ENCODE data around the gene CERK.

CERK gene

DNA sequence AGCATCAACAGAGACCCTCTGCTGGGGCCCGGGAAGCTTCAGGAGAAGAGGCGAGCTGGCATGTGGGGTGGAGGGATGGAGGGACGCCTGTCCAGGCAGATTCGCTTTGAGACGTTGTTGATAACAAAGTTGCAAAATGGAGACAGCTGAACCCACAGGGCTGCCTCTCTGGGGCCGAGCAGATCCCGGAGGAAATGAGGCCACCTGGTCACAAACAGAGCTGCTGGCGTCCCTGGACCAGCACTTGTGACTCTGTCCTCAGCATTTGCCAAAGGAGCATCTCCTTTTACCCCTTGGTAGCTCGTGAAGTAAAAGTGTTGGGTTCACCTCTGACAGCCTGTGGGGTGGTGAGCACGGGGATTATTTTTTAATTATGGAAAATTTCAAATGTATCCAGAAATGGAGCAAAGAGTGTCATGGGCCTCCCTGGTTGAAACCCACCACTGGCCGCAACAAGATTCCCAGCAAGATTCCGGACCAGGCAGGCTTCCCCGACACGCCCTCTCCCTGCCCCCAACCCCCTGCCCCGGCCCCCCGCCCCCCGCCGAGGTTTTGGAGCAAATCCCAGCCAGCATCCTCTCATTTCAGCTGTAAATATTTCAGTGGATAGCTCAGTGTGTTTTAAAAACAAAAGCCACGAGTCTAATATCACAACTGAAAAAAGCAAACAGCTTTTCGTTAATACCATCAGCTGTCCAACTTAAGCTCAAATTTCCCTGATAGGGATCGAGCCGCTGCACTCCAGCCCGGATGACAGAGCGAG, 97.6 kb downstream of the CERK start:
- TF ChIP-seq BCL11A (tag by site-specific recombination; IDR thresholded peaks at IDR 0.05; ENCODE audit: low read depth) (no peak), KLF10 (tag by site-specific recombination; IDR thresholded peaks at IDR 0.05) (no peak), ZNF140 (tag by site-specific recombination; IDR thresholded peaks at IDR 0.05) (no peak), ZNF747 (tag by site-specific recombination; IDR thresholded peaks at IDR 0.05) (no peak), ZNF184 (tag by site-specific recombination; IDR thresholded peaks at IDR 0.05) (no peak), ZNF792 (tag by site-specific recombination; IDR thresholded peaks at IDR 0.05) (no peak), ZNF548 (tag by site-specific recombination; IDR thresholded peaks at IDR 0.05) (no peak), ZNF23 (tag by site-specific recombination; IDR thresholded peaks at IDR 0.05; ENCODE audit: borderline replicate concordance) (no peak)
- H3K4me1 ChIP-seq (ENCODE audit: control insufficient read depth, insufficient read depth, low read length), result no peaks in the 10 kb centered on the region
- peaks cover 0 to 6% of the 10 kb centered on the region in 2 experiments; a peak in 1 of 3 replicates for H3K36me3 ChIP-seq (ENCODE audit: control insufficient read depth in 2 of 2, insufficient read depth in 1 of 2, low read length in 2 of 2)
- ChIA-PET POLR2A (no interaction called here), CTCF (no interaction called here)
- no peak overlapping the region for H3K27ac ChIP-seq (ENCODE audit: extremely low read depth, low read depth, low read length)
- H3K9me3 ChIP-seq (ENCODE audit: control insufficient read depth, insufficient read depth, low read depth, low read length), result no peaks in the 10 kb centered on the region
- no peak overlapping the region for H3K4me3 ChIP-seq (ENCODE audit: low read depth, low read length)

DNA sequence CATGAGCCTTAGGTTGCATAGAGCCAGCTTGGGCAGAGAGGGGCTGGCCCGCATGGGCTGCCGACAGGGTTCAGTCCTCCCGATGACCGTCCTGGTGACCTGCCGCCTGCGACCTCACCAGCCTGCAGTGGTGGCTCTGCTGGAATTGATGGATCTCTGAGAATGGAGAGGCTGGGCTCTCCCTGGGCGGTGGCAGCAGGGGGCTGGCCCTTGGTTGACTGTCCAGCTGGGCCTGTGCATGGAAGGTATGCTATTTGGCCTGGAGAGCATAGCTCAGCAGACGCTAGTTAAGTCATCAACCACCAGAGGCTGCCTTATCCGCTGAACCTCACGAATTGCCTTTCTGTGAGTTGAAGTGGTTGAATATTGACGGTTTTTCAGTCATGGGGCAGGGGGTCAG, 98.2 kb downstream of the CERK start:
- H3K4me1 ChIP-seq (ENCODE audit: control insufficient read depth, insufficient read depth, low read length), result no peaks in the 10 kb centered on the region
- CTCF ChIA-PET, result no interaction called here
- POLR2A ChIA-PET, result no interaction called here
- no peaks in the 10 kb centered on the region for H3K9me3 ChIP-seq (ENCODE audit: control insufficient read depth, insufficient read depth, low read depth, low read length)
- no peak overlapping the region for H3K4me3 ChIP-seq (ENCODE audit: low read depth, low read length)
- H3K36me3 ChIP-seq (ENCODE audit: control insufficient read depth in 2 of 2, insufficient read depth in 1 of 2, low read length in 2 of 2), result peaks cover 0 to 6% of the 10 kb centered on the region in 2 experiments; a peak in 1 of 3 replicates
- no peak overlapping the region for H3K27ac ChIP-seq (ENCODE audit: extremely low read depth, low read depth, low read length)
- TF ChIP-seq, protein P1, sequence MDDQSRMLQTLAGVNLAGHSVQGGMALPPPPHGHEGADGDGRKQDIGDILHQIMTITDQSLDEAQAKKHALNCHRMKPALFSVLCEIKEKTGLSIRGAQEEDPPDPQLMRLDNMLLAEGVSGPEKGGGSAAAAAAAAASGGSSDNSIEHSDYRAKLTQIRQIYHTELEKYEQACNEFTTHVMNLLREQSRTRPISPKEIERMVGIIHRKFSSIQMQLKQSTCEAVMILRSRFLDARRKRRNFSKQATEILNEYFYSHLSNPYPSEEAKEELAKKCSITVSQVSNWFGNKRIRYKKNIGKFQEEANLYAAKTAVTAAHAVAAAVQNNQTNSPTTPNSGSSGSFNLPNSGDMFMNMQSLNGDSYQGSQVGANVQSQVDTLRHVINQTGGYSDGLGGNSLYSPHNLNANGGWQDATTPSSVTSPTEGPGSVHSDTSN (CRISPR knock-in tag; IDR thresholded peaks at IDR 0.05), result no peak
- TF ChIP-seq, protein P2, sequence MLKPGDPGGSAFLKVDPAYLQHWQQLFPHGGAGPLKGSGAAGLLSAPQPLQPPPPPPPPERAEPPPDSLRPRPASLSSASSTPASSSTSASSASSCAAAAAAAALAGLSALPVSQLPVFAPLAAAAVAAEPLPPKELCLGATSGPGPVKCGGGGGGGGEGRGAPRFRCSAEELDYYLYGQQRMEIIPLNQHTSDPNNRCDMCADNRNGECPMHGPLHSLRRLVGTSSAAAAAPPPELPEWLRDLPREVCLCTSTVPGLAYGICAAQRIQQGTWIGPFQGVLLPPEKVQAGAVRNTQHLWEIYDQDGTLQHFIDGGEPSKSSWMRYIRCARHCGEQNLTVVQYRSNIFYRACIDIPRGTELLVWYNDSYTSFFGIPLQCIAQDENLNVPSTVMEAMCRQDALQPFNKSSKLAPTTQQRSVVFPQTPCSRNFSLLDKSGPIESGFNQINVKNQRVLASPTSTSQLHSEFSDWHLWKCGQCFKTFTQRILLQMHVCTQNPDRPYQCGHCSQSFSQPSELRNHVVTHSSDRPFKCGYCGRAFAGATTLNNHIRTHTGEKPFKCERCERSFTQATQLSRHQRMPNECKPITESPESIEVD (tag by site-specific recombination; IDR thresholded peaks at IDR 0.05), result no peak
- TF ChIP-seq ZNF514 (tag by site-specific recombination; IDR thresholded peaks at IDR 0.05), result no peak
- no peak for TF ChIP-seq ZNF473 (tag by site-specific recombination; IDR thresholded peaks at IDR 0.05)
- no peak for TF ChIP-seq ZNF366 (tag by site-specific recombination; conservative IDR thresholded peaks at IDR 0.05)
- peak; percentile 75 for TF ChIP-seq ZIC2 (tag by site-specific recombination; IDR thresholded peaks at IDR 0.05)
- TF ChIP-seq, protein P3, sequence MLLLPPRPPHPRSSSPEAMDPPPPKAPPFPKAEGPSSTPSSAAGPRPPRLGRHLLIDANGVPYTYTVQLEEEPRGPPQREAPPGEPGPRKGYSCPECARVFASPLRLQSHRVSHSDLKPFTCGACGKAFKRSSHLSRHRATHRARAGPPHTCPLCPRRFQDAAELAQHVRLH (tag by site-specific recombination; IDR thresholded peaks at IDR 0.05), result no peak

DNA sequence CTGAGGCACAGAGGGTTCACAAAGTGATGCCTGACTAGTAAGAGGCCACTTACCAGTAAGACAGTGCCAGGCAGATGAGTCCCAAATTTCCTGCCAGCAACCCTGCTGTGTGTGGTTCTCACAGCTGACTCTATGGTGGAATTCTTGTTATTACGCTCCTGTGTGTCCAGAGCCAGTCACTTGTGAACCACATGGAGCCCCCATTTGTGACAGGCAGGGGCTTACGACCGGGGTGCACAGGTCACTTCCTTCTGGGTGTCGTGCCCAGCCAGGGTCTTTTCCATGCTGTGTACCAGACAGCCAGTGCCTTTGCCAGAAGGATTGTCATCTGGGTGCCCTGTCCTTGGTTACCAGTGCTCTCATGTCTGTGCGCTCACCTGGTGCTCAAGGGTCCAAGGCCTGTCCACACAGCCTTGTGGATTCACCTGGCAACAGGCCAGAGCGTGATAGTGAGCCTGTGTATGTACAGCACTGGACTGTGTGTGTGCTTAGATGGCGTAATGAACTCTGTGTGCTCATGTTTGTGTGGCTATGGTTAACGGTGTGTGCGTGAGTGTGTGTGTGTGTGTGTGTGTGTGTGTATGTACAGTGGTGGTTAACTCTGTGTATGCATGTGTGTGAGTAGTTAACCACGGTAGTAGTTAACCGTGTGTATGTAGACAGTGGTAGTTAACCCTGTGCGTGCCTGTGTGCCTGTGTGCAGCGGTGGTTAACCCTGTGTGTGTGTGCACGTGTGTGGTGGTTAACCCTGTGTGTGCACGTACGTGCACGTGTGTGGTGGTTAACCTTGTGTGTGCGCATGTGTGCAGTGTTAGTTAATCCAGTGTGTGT, 99.2 kb downstream of the CERK start:
- ChIA-PET POLR2A (no interaction called here), CTCF (no interaction called here)
- no peaks in the 10 kb centered on the region for H3K4me1 ChIP-seq (ENCODE audit: control insufficient read depth, insufficient read depth, low read length)
- H3K4me3 ChIP-seq (ENCODE audit: low read depth, low read length), result no peak overlapping the region
- H3K27ac ChIP-seq (ENCODE audit: extremely low read depth, low read depth, low read length), result no peak overlapping the region
- H3K36me3 ChIP-seq (ENCODE audit: control insufficient read depth in 2 of 2, insufficient read depth in 1 of 2, low read length in 2 of 2), result peaks cover 0 to 6% of the 10 kb centered on the region in 2 experiments; a peak in 2 of 3 replicates
- H3K9me3 ChIP-seq (ENCODE audit: control insufficient read depth, insufficient read depth, low read depth, low read length), result no peaks in the 10 kb centered on the region
- no peak for TF ChIP-seq ZNF843 (tag by site-specific recombination; IDR thresholded peaks at IDR 0.05)
- TF ChIP-seq, protein P4, sequence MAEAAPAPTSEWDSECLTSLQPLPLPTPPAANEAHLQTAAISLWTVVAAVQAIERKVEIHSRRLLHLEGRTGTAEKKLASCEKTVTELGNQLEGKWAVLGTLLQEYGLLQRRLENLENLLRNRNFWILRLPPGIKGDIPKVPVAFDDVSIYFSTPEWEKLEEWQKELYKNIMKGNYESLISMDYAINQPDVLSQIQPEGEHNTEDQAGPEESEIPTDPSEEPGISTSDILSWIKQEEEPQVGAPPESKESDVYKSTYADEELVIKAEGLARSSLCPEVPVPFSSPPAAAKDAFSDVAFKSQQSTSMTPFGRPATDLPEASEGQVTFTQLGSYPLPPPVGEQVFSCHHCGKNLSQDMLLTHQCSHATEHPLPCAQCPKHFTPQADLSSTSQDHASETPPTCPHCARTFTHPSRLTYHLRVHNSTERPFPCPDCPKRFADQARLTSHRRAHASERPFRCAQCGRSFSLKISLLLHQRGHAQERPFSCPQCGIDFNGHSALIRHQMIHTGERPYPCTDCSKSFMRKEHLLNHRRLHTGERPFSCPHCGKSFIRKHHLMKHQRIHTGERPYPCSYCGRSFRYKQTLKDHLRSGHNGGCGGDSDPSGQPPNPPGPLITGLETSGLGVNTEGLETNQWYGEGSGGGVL (tag by site-specific recombination; IDR thresholded peaks at IDR 0.05), result no peak
- TF ChIP-seq ZIC2 (tag by site-specific recombination; IDR thresholded peaks at IDR 0.05), result no peak
- TF ChIP-seq HOXA7 (CRISPR knock-in tag; IDR thresholded peaks at IDR 0.05; ENCODE audit: borderline replicate concordance), result no peak
- TF ChIP-seq, protein P5, sequence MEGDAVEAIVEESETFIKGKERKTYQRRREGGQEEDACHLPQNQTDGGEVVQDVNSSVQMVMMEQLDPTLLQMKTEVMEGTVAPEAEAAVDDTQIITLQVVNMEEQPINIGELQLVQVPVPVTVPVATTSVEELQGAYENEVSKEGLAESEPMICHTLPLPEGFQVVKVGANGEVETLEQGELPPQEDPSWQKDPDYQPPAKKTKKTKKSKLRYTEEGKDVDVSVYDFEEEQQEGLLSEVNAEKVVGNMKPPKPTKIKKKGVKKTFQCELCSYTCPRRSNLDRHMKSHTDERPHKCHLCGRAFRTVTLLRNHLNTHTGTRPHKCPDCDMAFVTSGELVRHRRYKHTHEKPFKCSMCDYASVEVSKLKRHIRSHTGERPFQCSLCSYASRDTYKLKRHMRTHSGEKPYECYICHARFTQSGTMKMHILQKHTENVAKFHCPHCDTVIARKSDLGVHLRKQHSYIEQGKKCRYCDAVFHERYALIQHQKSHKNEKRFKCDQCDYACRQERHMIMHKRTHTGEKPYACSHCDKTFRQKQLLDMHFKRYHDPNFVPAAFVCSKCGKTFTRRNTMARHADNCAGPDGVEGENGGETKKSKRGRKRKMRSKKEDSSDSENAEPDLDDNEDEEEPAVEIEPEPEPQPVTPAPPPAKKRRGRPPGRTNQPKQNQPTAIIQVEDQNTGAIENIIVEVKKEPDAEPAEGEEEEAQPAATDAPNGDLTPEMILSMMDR (tag by site-specific recombination; IDR thresholded peaks at IDR 0.05), result no peak
- TF ChIP-seq, protein P6, sequence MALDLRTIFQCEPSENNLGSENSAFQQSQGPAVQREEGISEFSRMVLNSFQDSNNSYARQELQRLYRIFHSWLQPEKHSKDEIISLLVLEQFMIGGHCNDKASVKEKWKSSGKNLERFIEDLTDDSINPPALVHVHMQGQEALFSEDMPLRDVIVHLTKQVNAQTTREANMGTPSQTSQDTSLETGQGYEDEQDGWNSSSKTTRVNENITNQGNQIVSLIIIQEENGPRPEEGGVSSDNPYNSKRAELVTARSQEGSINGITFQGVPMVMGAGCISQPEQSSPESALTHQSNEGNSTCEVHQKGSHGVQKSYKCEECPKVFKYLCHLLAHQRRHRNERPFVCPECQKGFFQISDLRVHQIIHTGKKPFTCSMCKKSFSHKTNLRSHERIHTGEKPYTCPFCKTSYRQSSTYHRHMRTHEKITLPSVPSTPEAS (tag by site-specific recombination; IDR thresholded peaks at IDR 0.05), result peak; percentile 88

All from HEK293 (cell line).